Mesangial cell (primary cell): Measurements from ENCODE around the gene OXLD1. TPM values are rescaled to one million over a fixed set of nuclear protein-coding genes. Genes with fewer than 3 reads are reported as not detected.

Experiments
- total RNA-seq: library from RNA; depleted of rRNA; stranded (reverse); fragments of >200 nt; gene quantifications from 2 replicates; pipeline ENCODE4 v1.2.3, GENCODE V29; 2015

Gene OXLD1
- total RNA-seq: 45.1 and 69.1 TPM in 2 replicates

GRCh38 chr17:81666342-81667191 is at the start of gene OXLD1, which contains the start of gene CCDC137:
Gene OXLD1, minus strand, starts transcription at chr17:81666605. Its CDS starts 28 bp downstream, at chr17:81666577.
Gene CCDC137, plus strand, starts transcription at chr17:81666737. Its CDS starts 30 bp downstream, at chr17:81666767.

DNA sequence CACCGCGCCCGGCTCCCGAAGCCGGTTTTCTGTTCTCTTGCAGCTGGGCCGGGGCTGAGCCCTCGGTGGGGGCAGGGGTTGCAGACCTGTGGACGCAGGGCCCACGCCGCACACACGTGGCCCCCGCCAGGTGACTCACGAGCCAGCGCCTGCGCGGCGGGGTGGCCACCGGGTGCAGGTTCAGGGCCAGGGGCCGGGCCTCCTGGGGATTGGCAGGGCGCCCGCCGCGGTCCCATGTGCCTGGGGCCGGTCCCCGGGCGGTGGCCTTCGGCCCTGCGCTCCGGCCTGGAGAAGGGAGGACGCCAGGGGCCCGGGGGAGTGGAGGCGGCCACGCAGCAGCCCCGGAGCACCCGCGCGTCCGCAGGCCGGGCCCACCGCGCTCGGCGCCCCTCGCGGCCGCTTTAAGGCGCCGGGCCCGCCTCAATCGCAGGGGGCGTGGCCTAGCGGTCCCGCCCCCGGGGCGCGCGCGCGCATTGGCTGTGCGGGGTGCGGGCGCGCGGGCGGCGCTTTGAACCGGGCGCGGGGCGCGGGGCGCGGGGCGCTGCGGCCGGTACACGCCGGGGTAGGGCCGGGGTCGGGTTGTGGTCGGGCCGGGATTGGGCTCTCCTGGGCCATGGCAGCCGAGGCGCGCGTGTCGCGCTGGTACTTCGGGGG is 45.5 kb upstream of the OXLD1 start, which contains the start of gene SLC25A10:
Gene SLC25A10 (plus strand): TSS at position 471 of the 654 bp plus-strand sequence. CDS start 143 bp downstream, at position 614.

GRCh38 chr17:81702934-81703746 is 36.7 kb upstream of the OXLD1 start, which contains the start of gene MRPL12:
Gene MRPL12, plus strand, starts transcription at chr17:81703367. Its CDS starts 135 bp downstream, at chr17:81703502.

GRCh38 chr17:81683584-81684441 is 17.4 kb upstream of the OXLD1 start, which contains the start of the genes ARL16 and HGS:
Gene ARL16, minus strand, starts transcription at chr17:81683797. Its CDS starts 44 bp downstream, at chr17:81683753.
Gene HGS, plus strand, starts transcription at chr17:81684011. Its CDS starts 56 bp downstream, at chr17:81684067.

DNA sequence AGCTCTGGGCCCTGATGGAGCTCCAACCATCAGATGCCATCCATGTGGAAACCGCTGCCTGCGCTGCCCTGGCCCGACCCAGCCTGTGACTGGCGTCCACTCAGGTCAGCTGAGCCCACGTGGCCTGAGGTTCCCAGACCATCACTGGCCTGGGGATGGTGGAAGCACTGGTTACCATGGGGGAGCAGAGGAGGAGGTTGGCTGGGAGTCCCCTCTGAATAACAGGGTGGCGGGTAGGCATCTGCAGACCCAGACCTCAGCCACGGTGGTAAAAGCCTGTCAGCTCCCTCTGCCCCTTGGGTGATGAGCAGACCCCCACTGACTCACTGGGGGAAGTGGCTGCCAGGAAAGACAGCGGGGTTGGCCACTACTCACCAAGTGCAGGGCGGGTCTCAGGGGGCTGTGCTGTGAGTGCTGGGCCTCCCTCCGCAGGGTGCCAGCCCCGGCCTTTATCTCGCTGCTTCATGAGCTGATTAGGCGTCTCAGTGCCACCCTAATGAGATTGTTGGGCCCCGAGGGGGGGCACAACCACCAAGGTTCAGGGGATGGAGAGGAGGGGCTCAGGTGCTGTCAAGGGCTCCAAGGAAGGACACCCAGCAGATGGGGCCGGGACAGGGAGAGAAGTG is 10.2 kb downstream of the OXLD1 start, which contains the start of gene PDE6G:
Gene PDE6G (minus strand): TSS at position 425 of the 626 bp plus-strand sequence. CDS start 3,237 bp downstream, outside the sequence.

GRCh38 chr17:81636505-81637288 is 29.7 kb downstream of the OXLD1 start, which contains the start of the genes NPLOC4 and TSPAN10:
Gene NPLOC4, minus strand, starts transcription at chr17:81637112. Its CDS starts 182 bp downstream, at chr17:81636930.
Gene TSPAN10, plus strand, starts transcription at chr17:81637196. Its CDS starts 5,217 bp downstream, at chr17:81642413.

Other genes starting within 250 kb of the OXLD1 start
- gene ACTG1, start 153.8 kb downstream of the OXLD1 start, total RNA-seq: 10,594 and 11,964 TPM in 2 replicates
- 2.4 TPM in 1 of 2 replicates, not detected in the other for gene FSCN2, start 138.2 kb downstream of the OXLD1 start, total RNA-seq
- gene FAAP100, start 114.3 kb downstream of the OXLD1 start, total RNA-seq: 51.0 and 63.8 TPM in 2 replicates
- 68.1 and 84.4 TPM in 2 replicates for gene NPLOC4, start 29.5 kb downstream of the OXLD1 start, total RNA-seq
- gene TSPAN10, start 29.4 kb downstream of the OXLD1 start, total RNA-seq: 1.1 and 1.9 TPM in 2 replicates
- 0.65 and 6.6 TPM in 2 replicates for gene PDE6G, start 10.1 kb downstream of the OXLD1 start, total RNA-seq
- 11.5 and 19.2 TPM in 2 replicates for gene CCDC137, start 132 bp upstream of the OXLD1 start, total RNA-seq
- gene ARL16, start 17.2 kb upstream of the OXLD1 start, total RNA-seq: 38.7 and 53.8 TPM in 2 replicates
- 126 and 158 TPM in 2 replicates for gene HGS, start 17.4 kb upstream of the OXLD1 start, total RNA-seq
- gene MRPL12, start 36.8 kb upstream of the OXLD1 start, total RNA-seq: 86.6 and 220 TPM in 2 replicates
- 23.2 and 55.6 TPM in 2 replicates for gene SLC25A10, start 45.7 kb upstream of the OXLD1 start, total RNA-seq
- gene GCGR, start 137.5 kb upstream of the OXLD1 start, total RNA-seq: 0.63 TPM in 1 of 2 replicates, not detected in the other
- gene MCRIP1, start 166.7 kb upstream of the OXLD1 start, total RNA-seq: 125 and 143 TPM in 2 replicates
- gene PPP1R27, start 168.4 kb upstream of the OXLD1 start, total RNA-seq: not detected in 2 replicates
- 811 and 1,110 TPM in 2 replicates for gene P4HB, start 193.9 kb upstream of the OXLD1 start, total RNA-seq
- 386 and 596 TPM in 2 replicates for gene ARHGDIA, start 204.7 kb upstream of the OXLD1 start, total RNA-seq
- gene ALYREF, start 225.0 kb upstream of the OXLD1 start, total RNA-seq: 102 and 252 TPM in 2 replicates
- gene ANAPC11, start 225.1 kb upstream of the OXLD1 start, total RNA-seq: 147 and 222 TPM in 2 replicates
- 3.6 and 5.2 TPM in 2 replicates for gene NPB, start 235.6 kb upstream of the OXLD1 start, total RNA-seq
- gene PCYT2, start 244.8 kb upstream of the OXLD1 start, total RNA-seq: 40.7 and 71.9 TPM in 2 replicates